ENCODE measurements around the gene SOCS2.

DNA sequence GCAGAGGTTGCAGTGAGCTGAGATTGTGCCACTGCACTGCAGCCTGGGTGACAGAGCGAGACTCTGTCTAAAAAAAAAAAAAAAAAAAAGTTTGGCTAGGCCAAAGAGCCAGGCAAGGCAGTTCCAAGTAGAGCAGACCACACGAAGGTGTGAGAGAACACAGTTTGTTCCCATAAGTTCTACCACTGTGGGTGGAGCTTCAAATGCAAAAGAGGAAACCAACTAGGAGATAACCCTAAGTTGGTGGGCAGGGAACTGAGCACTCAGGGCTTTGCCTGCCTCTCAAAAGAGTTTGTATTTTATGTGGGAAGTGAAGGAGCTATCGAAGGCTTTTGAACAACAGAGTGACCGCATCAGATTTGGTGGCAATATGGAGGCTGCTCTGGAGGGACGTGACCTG is 15.1 kb downstream of the SOCS2 start:
- TF ChIP-seq TAF1 (IDR thresholded peaks at IDR 0.05; ENCODE audit: borderline replicate concordance, low read depth, low read length) (no peak), POLR2AphosphoS5 (IDR thresholded peaks at IDR 0.05; ENCODE audit: low read depth, low read length) (no peak)

Data from GM12892 (cell line).